Measurements from ENCODE around the gene PFDN2.

The PFDN2 gene

DNA sequence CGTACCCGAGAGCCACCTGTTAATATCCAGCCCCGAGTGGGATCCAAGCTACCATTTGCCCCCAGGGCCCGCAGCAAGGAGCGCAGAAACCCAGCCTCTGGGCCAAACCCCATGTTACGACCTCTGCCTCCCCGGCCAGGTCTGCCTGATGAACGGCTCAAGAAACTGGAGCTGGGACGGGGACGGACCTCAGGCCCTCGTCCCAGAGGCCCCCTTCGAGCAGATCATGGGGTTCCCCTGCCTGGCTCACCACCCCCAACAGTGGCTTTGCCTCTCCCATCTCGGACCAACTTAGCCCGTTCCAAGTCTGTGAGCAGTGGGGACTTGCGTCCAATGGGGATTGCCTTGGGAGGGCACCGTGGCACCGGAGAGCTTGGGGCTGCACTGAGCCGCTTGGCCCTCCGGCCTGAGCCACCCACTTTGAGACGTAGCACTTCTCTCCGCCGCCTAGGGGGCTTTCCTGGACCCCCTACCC, 42.9 kb upstream of the PFDN2 start:
- Histone ChIP-seq H3K9me3 (ENCODE audit: control insufficient read depth, low read length) (no peaks in the 10 kb centered on the region), H3K4me3 (ENCODE audit: insufficient read depth, low read depth, low read length, poor library complexity, severe bottlenecking) (peak overlapping the region; percentile 90), H3K27ac (ENCODE audit: insufficient read depth, low read length, poor library complexity, severe bottlenecking) (no peak overlapping the region), H3K27me3 (replicated peaks; ENCODE audit: control insufficient read depth, insufficient read depth, low read length, poor library complexity, severe bottlenecking) (no peaks in the 10 kb centered on the region), H3K4me1 (ENCODE audit: control insufficient read depth, insufficient read depth, low read length, poor library complexity, severe bottlenecking) (peaks cover 26% of the 10 kb centered on the region), H3K36me3 (ENCODE audit: control insufficient read depth, insufficient read depth, low read length) (peaks cover 12% of the 10 kb centered on the region)
- no peak for DNase-seq

- Histone ChIP-seq H3K27me3 (replicated peaks; ENCODE audit: control insufficient read depth, insufficient read depth, low read length, poor library complexity, severe bottlenecking) (no peaks in the 10 kb centered on the region), H3K36me3 (ENCODE audit: control insufficient read depth, insufficient read depth, low read length) (peaks cover 12% of the 10 kb centered on the region), H3K27ac (ENCODE audit: insufficient read depth, low read length, poor library complexity, severe bottlenecking) (peak overlapping the region; percentile 86), H3K4me1 (ENCODE audit: control insufficient read depth, insufficient read depth, low read length, poor library complexity, severe bottlenecking) (peaks cover 18% of the 10 kb centered on the region), H3K4me3 (ENCODE audit: insufficient read depth, low read depth, low read length, poor library complexity, severe bottlenecking) (peak overlapping the region; percentile 90), H3K9me3 (ENCODE audit: control insufficient read depth, low read length) (no peaks in the 10 kb centered on the region)
- DNase-seq = no peak
Observed at GRCh38 chr1:161159913-161160243, 42.0 kb upstream of the PFDN2 start.

- peak within 1 kb of the TSS; percentile 90 for H3K4me3 ChIP-seq (ENCODE audit: insufficient read depth, low read depth, low read length, poor library complexity, severe bottlenecking)
- DNase-seq = peak; percentile 83 to 88 (median 83)
- peaks cover 6% of the 10 kb centered on the region for H3K36me3 ChIP-seq (ENCODE audit: control insufficient read depth, insufficient read depth, low read length)
- H3K27me3 ChIP-seq (replicated peaks; ENCODE audit: control insufficient read depth, insufficient read depth, low read length, poor library complexity, severe bottlenecking) = no peaks in the 10 kb centered on the region
- H3K9me3 ChIP-seq (ENCODE audit: control insufficient read depth, low read length) = no peaks in the 10 kb centered on the region
- peak within 1 kb of the TSS; percentile 86 for H3K27ac ChIP-seq (ENCODE audit: insufficient read depth, low read length, poor library complexity, severe bottlenecking)
- H3K4me1 ChIP-seq (ENCODE audit: control insufficient read depth, insufficient read depth, low read length, poor library complexity, severe bottlenecking) = peaks cover 17% of the 10 kb centered on the region
Observed at GRCh38 chr1:161159087-161159912, 41.5 kb upstream of the PFDN2 start, which contains the start of gene USP21. TSS of gene USP21 (plus strand) at chr1:161159500. CDS start at chr1:161160641, 1,141 bp downstream.

DNA sequence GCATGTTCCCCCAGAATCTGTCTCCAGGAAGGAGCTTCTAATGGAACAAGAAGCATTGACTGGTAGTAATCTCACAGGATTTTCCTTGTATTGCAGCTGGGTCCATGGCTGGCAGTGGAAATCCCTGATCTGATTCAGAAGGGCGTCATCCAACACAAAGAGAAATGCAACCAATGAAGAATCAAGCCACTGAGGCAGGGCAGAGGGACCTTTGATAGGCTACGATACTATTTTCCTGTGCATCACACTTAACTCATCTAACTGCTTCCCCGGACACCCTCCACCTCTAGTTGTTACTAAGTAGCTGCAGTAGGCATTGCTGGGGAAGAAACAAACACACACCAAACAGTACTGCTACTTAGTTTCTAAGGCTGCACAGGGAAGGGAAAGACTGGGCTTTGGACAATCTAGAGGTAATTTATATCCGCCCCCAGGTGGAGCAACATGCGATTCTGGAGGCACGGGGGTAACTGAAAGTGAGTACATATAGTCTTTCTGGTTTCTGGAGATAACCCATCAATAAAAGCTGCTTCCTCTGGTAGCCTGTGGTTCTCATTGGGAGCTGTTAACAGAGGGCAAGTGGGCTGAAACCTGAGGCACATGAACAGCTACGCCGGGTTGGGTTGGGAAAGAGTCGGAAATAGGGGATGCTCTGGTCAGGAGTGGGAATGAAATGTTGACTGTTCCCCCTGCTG, 40.6 kb upstream of the PFDN2 start:
- peaks cover 17% of the 10 kb centered on the region for H3K4me1 ChIP-seq (ENCODE audit: control insufficient read depth, insufficient read depth, low read length, poor library complexity, severe bottlenecking)
- no peak for DNase-seq
- peak overlapping the region; percentile 90 for H3K4me3 ChIP-seq (ENCODE audit: insufficient read depth, low read depth, low read length, poor library complexity, severe bottlenecking)
- peaks cover 3% of the 10 kb centered on the region for H3K36me3 ChIP-seq (ENCODE audit: control insufficient read depth, insufficient read depth, low read length)
- H3K27me3 ChIP-seq (replicated peaks; ENCODE audit: control insufficient read depth, insufficient read depth, low read length, poor library complexity, severe bottlenecking) = no peaks in the 10 kb centered on the region
- peak overlapping the region; percentile 86 for H3K27ac ChIP-seq (ENCODE audit: insufficient read depth, low read length, poor library complexity, severe bottlenecking)
- no peaks in the 10 kb centered on the region for H3K9me3 ChIP-seq (ENCODE audit: control insufficient read depth, low read length)

DNA sequence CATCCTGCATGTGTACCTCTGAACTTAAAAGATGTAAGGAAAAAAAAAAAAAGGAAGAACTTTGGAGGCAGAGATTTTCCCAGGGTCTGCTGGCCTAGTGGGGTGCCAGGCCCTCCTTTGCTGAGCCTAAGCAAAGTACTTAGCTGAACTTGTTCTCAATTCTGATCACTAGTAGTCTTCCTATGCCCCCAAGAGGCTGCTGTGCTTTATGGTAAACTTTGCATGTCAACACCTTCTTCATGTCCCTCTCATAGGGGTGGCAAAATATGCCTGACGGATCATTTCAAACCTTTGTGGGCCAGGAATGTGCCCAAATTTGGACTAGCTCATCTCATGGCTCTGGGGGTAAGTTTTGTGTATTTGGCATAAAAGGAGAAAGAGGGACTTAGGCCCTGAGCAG, 40.0 kb upstream of the PFDN2 start:
- no peak overlapping the region for H3K27ac ChIP-seq (ENCODE audit: insufficient read depth, low read length, poor library complexity, severe bottlenecking)
- H3K4me1 ChIP-seq (ENCODE audit: control insufficient read depth, insufficient read depth, low read length, poor library complexity, severe bottlenecking) = peaks cover 21% of the 10 kb centered on the region
- peaks cover 3% of the 10 kb centered on the region for H3K36me3 ChIP-seq (ENCODE audit: control insufficient read depth, insufficient read depth, low read length)
- no peaks in the 10 kb centered on the region for H3K9me3 ChIP-seq (ENCODE audit: control insufficient read depth, low read length)
- H3K27me3 ChIP-seq (replicated peaks; ENCODE audit: control insufficient read depth, insufficient read depth, low read length, poor library complexity, severe bottlenecking) = no peaks in the 10 kb centered on the region
- H3K4me3 ChIP-seq (ENCODE audit: insufficient read depth, low read depth, low read length, poor library complexity, severe bottlenecking) = no peak overlapping the region
- DNase-seq = no peak

DNA sequence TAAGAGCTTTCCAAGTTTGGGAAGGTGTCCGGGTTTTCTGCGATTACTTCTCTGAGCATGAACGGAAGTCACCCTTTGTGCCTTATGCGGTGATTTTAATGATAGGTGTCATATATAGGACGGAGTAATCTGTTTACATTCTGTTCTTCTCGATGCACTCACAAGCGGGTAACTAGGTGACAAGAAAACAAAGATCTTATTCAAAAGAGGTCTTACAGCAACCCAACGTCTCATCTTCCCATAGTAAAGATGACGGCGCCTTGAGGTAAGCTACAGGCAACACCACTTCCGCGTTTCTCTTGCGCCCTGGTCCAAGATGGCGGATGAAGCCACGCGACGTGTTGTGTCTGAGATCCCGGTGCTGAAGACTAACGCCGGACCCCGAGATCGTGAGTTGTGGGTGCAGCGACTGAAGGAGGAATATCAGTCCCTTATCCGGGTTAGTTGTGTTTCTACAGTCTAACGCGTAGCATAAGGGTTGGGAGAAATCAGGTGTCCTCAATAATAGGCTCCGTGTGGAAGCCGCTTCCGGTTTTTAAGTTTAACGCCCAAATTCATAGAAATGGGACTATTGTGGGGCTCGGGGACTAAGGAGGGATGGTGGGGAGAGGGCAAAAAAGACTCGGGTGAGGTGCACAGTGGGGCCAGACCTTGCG, 36.0 kb upstream of the PFDN2 start, which contains the start of gene UFC1:
TSS of gene UFC1 (plus strand) at position 297 of the 656 bp plus-strand sequence. CDS start at position 317, 20 bp downstream.
- Histone ChIP-seq H3K9me3 (ENCODE audit: control insufficient read depth, low read length) (no peaks in the 10 kb centered on the region), H3K27me3 (replicated peaks; ENCODE audit: control insufficient read depth, insufficient read depth, low read length, poor library complexity, severe bottlenecking) (no peaks in the 10 kb centered on the region), H3K4me1 (ENCODE audit: control insufficient read depth, insufficient read depth, low read length, poor library complexity, severe bottlenecking) (peaks cover 4% of the 10 kb centered on the region), H3K36me3 (ENCODE audit: control insufficient read depth, insufficient read depth, low read length) (peaks cover 3% of the 10 kb centered on the region), H3K4me3 (ENCODE audit: insufficient read depth, low read depth, low read length, poor library complexity, severe bottlenecking) (peak within 1 kb of the TSS; percentile 89), H3K27ac (ENCODE audit: insufficient read depth, low read length, poor library complexity, severe bottlenecking) (peak within 1 kb of the TSS; percentile 97)
- peak; percentile 68 to 75 (median 74) for DNase-seq

DNA sequence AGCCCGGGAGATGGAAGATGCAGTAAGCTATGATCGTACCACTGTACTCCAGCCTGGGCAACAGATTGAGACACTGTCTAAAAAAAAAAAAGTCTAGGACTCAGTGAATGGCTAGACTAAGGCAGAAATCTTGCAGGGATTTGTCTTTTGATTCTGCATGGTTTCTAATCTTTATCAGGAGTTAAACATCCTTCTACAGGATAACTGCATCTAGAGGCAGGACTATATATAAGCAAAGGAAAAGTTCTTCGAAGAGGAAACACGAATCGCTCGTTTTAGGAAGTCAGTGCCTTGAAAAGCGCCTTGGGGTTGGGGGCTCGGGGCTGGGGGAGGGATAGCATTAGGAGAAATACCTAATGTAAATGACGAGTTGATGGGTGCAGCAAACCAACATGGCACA, 35.3 kb upstream of the PFDN2 start:
- peaks cover 4% of the 10 kb centered on the region for H3K4me1 ChIP-seq (ENCODE audit: control insufficient read depth, insufficient read depth, low read length, poor library complexity, severe bottlenecking)
- H3K9me3 ChIP-seq (ENCODE audit: control insufficient read depth, low read length) = no peaks in the 10 kb centered on the region
- no peaks in the 10 kb centered on the region for H3K27me3 ChIP-seq (replicated peaks; ENCODE audit: control insufficient read depth, insufficient read depth, low read length, poor library complexity, severe bottlenecking)
- no peak for DNase-seq
- H3K27ac ChIP-seq (ENCODE audit: insufficient read depth, low read length, poor library complexity, severe bottlenecking) = peak overlapping the region; percentile 97
- peak overlapping the region; percentile 89 for H3K4me3 ChIP-seq (ENCODE audit: insufficient read depth, low read depth, low read length, poor library complexity, severe bottlenecking)
- peaks cover 3% of the 10 kb centered on the region for H3K36me3 ChIP-seq (ENCODE audit: control insufficient read depth, insufficient read depth, low read length)

GRCh38 chr1:161145832-161146231, 28.0 kb upstream of the PFDN2 start:
- Histone ChIP-seq H3K27ac (ENCODE audit: insufficient read depth, low read length, poor library complexity, severe bottlenecking) (no peak overlapping the region), H3K4me1 (ENCODE audit: control insufficient read depth, insufficient read depth, low read length, poor library complexity, severe bottlenecking) (no peaks in the 10 kb centered on the region), H3K27me3 (replicated peaks; ENCODE audit: control insufficient read depth, insufficient read depth, low read length, poor library complexity, severe bottlenecking) (no peaks in the 10 kb centered on the region), H3K9me3 (ENCODE audit: control insufficient read depth, low read length) (no peaks in the 10 kb centered on the region), H3K36me3 (ENCODE audit: control insufficient read depth, insufficient read depth, low read length) (no peaks in the 10 kb centered on the region), H3K4me3 (ENCODE audit: insufficient read depth, low read depth, low read length, poor library complexity, severe bottlenecking) (no peak overlapping the region)
- no peak for DNase-seq

GRCh38 chr1:161140755-161141400, 23.0 kb upstream of the PFDN2 start:
- H3K4me1 ChIP-seq (ENCODE audit: control insufficient read depth, insufficient read depth, low read length, poor library complexity, severe bottlenecking) = no peaks in the 10 kb centered on the region
- no peaks in the 10 kb centered on the region for H3K27me3 ChIP-seq (replicated peaks; ENCODE audit: control insufficient read depth, insufficient read depth, low read length, poor library complexity, severe bottlenecking)
- no peak overlapping the region for H3K4me3 ChIP-seq (ENCODE audit: insufficient read depth, low read depth, low read length, poor library complexity, severe bottlenecking)
- DNase-seq = no peak
- no peaks in the 10 kb centered on the region for H3K36me3 ChIP-seq (ENCODE audit: control insufficient read depth, insufficient read depth, low read length)
- H3K27ac ChIP-seq (ENCODE audit: insufficient read depth, low read length, poor library complexity, severe bottlenecking) = no peak overlapping the region
- no peaks in the 10 kb centered on the region for H3K9me3 ChIP-seq (ENCODE audit: control insufficient read depth, low read length)

All from effector memory CD4-positive, alpha-beta T cell (primary cell).